ENCODE results near the gene STX8.

STX8 gene

GRCh38 chr17:9220398-9221146 lies 355.0 kb downstream of the STX8 start:
- no peak overlapping the region for H3K4me3 ChIP-seq (ENCODE audit: low read length)
- no peak for DNase-seq (ENCODE audit: low read depth)

GRCh38 chr17:9219631-9220397 lies 355.8 kb downstream of the STX8 start:
- no peak overlapping the region for H3K9ac ChIP-seq (ENCODE audit: low read length)
- H3K36me3 ChIP-seq (ENCODE audit: control insufficient read depth, insufficient read depth, low read length, severe bottlenecking), result no peaks in the 10 kb centered on the region
- no peaks in the 10 kb centered on the region for H3K27me3 ChIP-seq (replicated peaks; ENCODE audit: control insufficient read depth, insufficient read depth, low read length)
- no peak for DNase-seq (ENCODE audit: low read depth)
- H3K4me3 ChIP-seq (ENCODE audit: low read length), result no peak overlapping the region
- H3K4me1 ChIP-seq (ENCODE audit: control insufficient read depth, insufficient read depth, low read length), result peaks cover 17% of the 10 kb centered on the region
- peaks cover 11% of the 10 kb centered on the region for H3K9me3 ChIP-seq (ENCODE audit: control insufficient read depth, low read length)

More at GRCh38 chr17:9220398-9221146, 355.0 kb downstream of the STX8 start:
- peaks cover 17% of the 10 kb centered on the region for H3K4me1 ChIP-seq (ENCODE audit: control insufficient read depth, insufficient read depth, low read length)
- H3K9me3 ChIP-seq (ENCODE audit: control insufficient read depth, low read length), result peaks cover 6% of the 10 kb centered on the region
- H3K27me3 ChIP-seq (replicated peaks; ENCODE audit: control insufficient read depth, insufficient read depth, low read length), result no peaks in the 10 kb centered on the region
- no peak overlapping the region for H3K9ac ChIP-seq (ENCODE audit: low read length)
- no peaks in the 10 kb centered on the region for H3K36me3 ChIP-seq (ENCODE audit: control insufficient read depth, insufficient read depth, low read length, severe bottlenecking)

GRCh38 chr17:9218911-9219310 lies 356.7 kb downstream of the STX8 start:
- H3K9me3 ChIP-seq (ENCODE audit: control insufficient read depth, low read length), result peaks cover 11% of the 10 kb centered on the region
- peaks cover 17% of the 10 kb centered on the region for H3K4me1 ChIP-seq (ENCODE audit: control insufficient read depth, insufficient read depth, low read length)
- no peak overlapping the region for H3K4me3 ChIP-seq (ENCODE audit: low read length)
- DNase-seq (ENCODE audit: low read depth), result no peak
- no peak overlapping the region for H3K9ac ChIP-seq (ENCODE audit: low read length)
- no peaks in the 10 kb centered on the region for H3K27me3 ChIP-seq (replicated peaks; ENCODE audit: control insufficient read depth, insufficient read depth, low read length)
- H3K36me3 ChIP-seq (ENCODE audit: control insufficient read depth, insufficient read depth, low read length, severe bottlenecking), result no peaks in the 10 kb centered on the region

- no peak for DNase-seq (ENCODE audit: low read depth)
- Histone ChIP-seq H3K36me3 (ENCODE audit: control insufficient read depth, insufficient read depth, low read length, severe bottlenecking) (no peaks in the 10 kb centered on the region), H3K9me3 (ENCODE audit: control insufficient read depth, low read length) (peaks cover 11% of the 10 kb centered on the region), H3K9ac (ENCODE audit: low read length) (peak overlapping the region; percentile 10), H3K4me1 (ENCODE audit: control insufficient read depth, insufficient read depth, low read length) (peaks cover 17% of the 10 kb centered on the region), H3K27me3 (replicated peaks; ENCODE audit: control insufficient read depth, insufficient read depth, low read length) (peaks cover 6% of the 10 kb centered on the region), H3K4me3 (ENCODE audit: low read length) (no peak overlapping the region)
Observed at GRCh38 chr17:9218064-9218635, 357.5 kb downstream of the STX8 start.

GRCh38 chr17:9217151-9218056 lies 358.2 kb downstream of the STX8 start:
- Histone ChIP-seq H3K9me3 (ENCODE audit: control insufficient read depth, low read length) (peaks cover 11% of the 10 kb centered on the region), H3K4me3 (ENCODE audit: low read length) (peak overlapping the region; percentile 30), H3K36me3 (ENCODE audit: control insufficient read depth, insufficient read depth, low read length, severe bottlenecking) (no peaks in the 10 kb centered on the region), H3K27me3 (replicated peaks; ENCODE audit: control insufficient read depth, insufficient read depth, low read length) (peaks cover 12% of the 10 kb centered on the region), H3K4me1 (ENCODE audit: control insufficient read depth, insufficient read depth, low read length) (peaks cover 17% of the 10 kb centered on the region), H3K9ac (ENCODE audit: low read length) (peak overlapping the region; percentile 10)
- DNase-seq (ENCODE audit: low read depth), result peak; percentile 84

- H3K27me3 ChIP-seq (replicated peaks; ENCODE audit: control insufficient read depth, insufficient read depth, low read length), result peaks cover 19% of the 10 kb centered on the region
- H3K36me3 ChIP-seq (ENCODE audit: control insufficient read depth, insufficient read depth, low read length, severe bottlenecking), result no peaks in the 10 kb centered on the region
- peaks cover 17% of the 10 kb centered on the region for H3K4me1 ChIP-seq (ENCODE audit: control insufficient read depth, insufficient read depth, low read length)
- no peak for DNase-seq (ENCODE audit: low read depth)
- H3K9me3 ChIP-seq (ENCODE audit: control insufficient read depth, low read length), result peaks cover 11% of the 10 kb centered on the region
- H3K9ac ChIP-seq (ENCODE audit: low read length), result no peak overlapping the region
- no peak overlapping the region for H3K4me3 ChIP-seq (ENCODE audit: low read length)
Observed at GRCh38 chr17:9215465-9215864, 360.2 kb downstream of the STX8 start.

- H3K27me3 ChIP-seq (replicated peaks; ENCODE audit: control insufficient read depth, insufficient read depth, low read length), result peaks cover 34% of the 10 kb centered on the region
- H3K36me3 ChIP-seq (ENCODE audit: control insufficient read depth, insufficient read depth, low read length, severe bottlenecking), result no peaks in the 10 kb centered on the region
Observed at GRCh38 chr17:9213303-9213640, 362.3 kb downstream of the STX8 start.

GRCh38 chr17:9212376-9213302 lies 363.0 kb downstream of the STX8 start:
- DNase-seq (ENCODE audit: low read depth), result no peak
- Histone ChIP-seq H3K4me1 (ENCODE audit: control insufficient read depth, insufficient read depth, low read length) (peaks cover 9% of the 10 kb centered on the region), H3K9ac (ENCODE audit: low read length) (no peak overlapping the region), H3K4me3 (ENCODE audit: low read length) (no peak overlapping the region), H3K27me3 (replicated peaks; ENCODE audit: control insufficient read depth, insufficient read depth, low read length) (peaks cover 35% of the 10 kb centered on the region), H3K36me3 (ENCODE audit: control insufficient read depth, insufficient read depth, low read length, severe bottlenecking) (no peaks in the 10 kb centered on the region), H3K9me3 (ENCODE audit: control insufficient read depth, low read length) (peaks cover 11% of the 10 kb centered on the region)

More at GRCh38 chr17:9213303-9213640, 362.3 kb downstream of the STX8 start:
- Histone ChIP-seq H3K9me3 (ENCODE audit: control insufficient read depth, low read length) (peaks cover 11% of the 10 kb centered on the region), H3K4me1 (ENCODE audit: control insufficient read depth, insufficient read depth, low read length) (peaks cover 15% of the 10 kb centered on the region), H3K9ac (ENCODE audit: low read length) (no peak overlapping the region), H3K4me3 (ENCODE audit: low read length) (no peak overlapping the region)
- DNase-seq (ENCODE audit: low read depth), result no peak

- Histone ChIP-seq H3K36me3 (ENCODE audit: control insufficient read depth, insufficient read depth, low read length, severe bottlenecking) (no peaks in the 10 kb centered on the region), H3K9me3 (ENCODE audit: control insufficient read depth, low read length) (peaks cover 11% of the 10 kb centered on the region), H3K9ac (ENCODE audit: low read length) (no peak overlapping the region), H3K27me3 (replicated peaks; ENCODE audit: control insufficient read depth, insufficient read depth, low read length) (peaks cover 39% of the 10 kb centered on the region), H3K4me3 (ENCODE audit: low read length) (no peak overlapping the region), H3K4me1 (ENCODE audit: control insufficient read depth, insufficient read depth, low read length) (peaks cover 7% of the 10 kb centered on the region)
- no peak for DNase-seq (ENCODE audit: low read depth)
Observed at GRCh38 chr17:9211133-9211765, 364.4 kb downstream of the STX8 start.

Data from adipocyte (in vitro differentiated cells).